Panc1 (cell line): ENCODE results near the gene SRPK1.

Source experiments
- CTCF ChIP-seq: fragments of 450-650 bp; IDR thresholded peaks from 2 replicates; pipeline ENCODE4 v1.5.1; 2017; ENCODE audit warnings: mild to moderate bottlenecking
- POLR2AphosphoS5 ChIP-seq: IDR thresholded peaks from 2 replicates; pipeline ENCODE4 v1.6.1; 2012; ENCODE audit warnings: mild to moderate bottlenecking, low read depth, low read length, moderate library complexity
- REST ChIP-seq, 2 experiments: IDR thresholded peaks; 2 replicates each; pipeline ENCODE4 v1.6.1; 2011 to 2012; ENCODE audit warnings: low read depth in 2 of 2, control low read depth in 1 of 2, low read length in 1 of 2, mild to moderate bottlenecking in 1 of 2, moderate library complexity in 1 of 2; ENCODE audit not compliant: insufficient read depth in 1 of 2
- TCF7L2 ChIP-seq: IDR thresholded peaks from 2 replicates; pipeline ENCODE4 v1.6.1; 2011; ENCODE audit warnings: mild to moderate bottlenecking, low read depth, low read length, inconsistent platforms

GRCh38 chr6:35857853-35858252 is 63.0 kb downstream of the SRPK1 start:
- TF ChIP-seq CTCF (no peak), POLR2AphosphoS5 (no peak), REST (IDR thresholded peaks at IDR 0.05; ENCODE audit: insufficient read depth in 1 of 2, low read depth in 2 of 2, low read length in 1 of 2) (no peak), TCF7L2 (no peak)
